ENCODE data around the gene FAM186B. TPM values are rescaled to one million over a fixed set of nuclear protein-coding genes. Genes with fewer than 3 reads are reported as not detected.
A peak's percentile ranks its signal among the peaks of the same experiment; 100 is the strongest.

Gene FAM186B
- total RNA-seq, 1 experiment from 2014 or later = 0.39 TPM

- TF ChIP-seq CTCF (IDR thresholded peaks at IDR 0.05) (peak; percentile 85), ARID4B (CRISPR knock-in tag; IDR thresholded peaks at IDR 0.05; ENCODE audit: borderline replicate concordance) (no peak), NR2C2 (CRISPR knock-in tag; IDR thresholded peaks at IDR 0.05) (no peak), ZNF317 (CRISPR knock-in tag; IDR thresholded peaks at IDR 0.05; ENCODE audit: borderline replicate concordance, low read depth) (no peak)
These were observed 39.2 kb upstream of the FAM186B start (continued) for GRCh38 chr12:49644620-49644994.

- Mint-ChIP-seq H3K4me3 (no peak overlapping the region), H3K27ac (no peak overlapping the region), H3K36me3 (peaks cover 45% of the 10 kb centered on the region), H3K9me3 (no peaks in the 10 kb centered on the region), H3K27me3 (ENCODE audit: low read depth) (no peaks in the 10 kb centered on the region), H3K4me1 (peaks cover 16% of the 10 kb centered on the region)
- no peak for DNase-seq (ENCODE audit: low spot score)
- ChIA-PET CTCF (interaction anchor here (0.6 to 2.8 kb wide), 6 partner anchors 21 to 184 kb away, joined by 3 to 19 read pairs (median 4); partner anchors contain the start of genes FMNL3, NCKAP5L, PRPF40B and TMBIM6), POLR2A (interaction anchor here (1.1 kb wide), 1 partner anchor 97 kb away, joined by 3 read pairs; the partner anchor contains the start of gene TMBIM6)
- no peak; the same call in 1 of the 2 replicates for ATAC-seq
- TF ChIP-seq NR2C2 (CRISPR knock-in tag; IDR thresholded peaks at IDR 0.05) (no peak), HMGXB4 (CRISPR knock-in tag; IDR thresholded peaks at IDR 0.05) (0 out of 2 replicates have a peak, but pooled peaks have one; percentile 11)
These were observed 38.7 kb upstream of the FAM186B start for GRCh38 chr12:49643961-49644619.

GRCh38 chr12:49643135-49643534 lies 37.7 kb upstream of the FAM186B start:
- Mint-ChIP-seq H3K27me3 (ENCODE audit: low read depth) (no peaks in the 10 kb centered on the region), H3K4me3 (no peak overlapping the region), H3K27ac (no peak overlapping the region), H3K9me3 (no peaks in the 10 kb centered on the region), H3K36me3 (peaks cover 44% of the 10 kb centered on the region), H3K4me1 (peaks cover 16% of the 10 kb centered on the region)
- ChIA-PET POLR2A (interaction anchor here (1.1 kb wide), 1 partner anchor 98 kb away, joined by 3 read pairs; the partner anchor contains the start of gene TMBIM6), CTCF (interaction anchor here (1.0 to 2.8 kb wide), 4 partner anchors 20 to 185 kb away, joined by 3 to 19 read pairs (median 5); partner anchors contain the start of genes FMNL3, NCKAP5L, PRPF40B and TMBIM6)
- ATAC-seq = no peak
- DNase-seq (ENCODE audit: low spot score) = no peak
- TF ChIP-seq CDX4 (CRISPR knock-in tag; IDR thresholded peaks at IDR 0.05; ENCODE audit: borderline replicate concordance) (no peak), MXD4 (CRISPR knock-in tag; IDR thresholded peaks at IDR 0.05; ENCODE audit: borderline replicate concordance) (no peak), USF2 (CRISPR knock-in tag; IDR thresholded peaks at IDR 0.05) (no peak), FOXJ3 (CRISPR knock-in tag; IDR thresholded peaks at IDR 0.05; ENCODE audit: borderline replicate concordance) (no peak), JAZF1 (CRISPR knock-in tag; IDR thresholded peaks at IDR 0.05) (no peak), CREB1 (CRISPR knock-in tag; IDR thresholded peaks at IDR 0.05) (no peak), MLX (CRISPR knock-in tag; IDR thresholded peaks at IDR 0.05) (no peak), SMAD3 (CRISPR knock-in tag; IDR thresholded peaks at IDR 0.05; ENCODE audit: borderline replicate concordance) (no peak), ERG (CRISPR knock-in tag; IDR thresholded peaks at IDR 0.05) (no peak), FOXK1 (CRISPR knock-in tag; IDR thresholded peaks at IDR 0.05) (no peak), IRF1 (CRISPR knock-in tag; IDR thresholded peaks at IDR 0.05) (no peak), FOXP1 (CRISPR knock-in tag; IDR thresholded peaks at IDR 0.05; ENCODE audit: borderline replicate concordance) (no peak)

Data from WTC11 (cell line).